Bronchial epithelial cell (primary cell): Measurements from ENCODE around the gene CROCC. TPM values are rescaled to one million over a fixed set of nuclear protein-coding genes. Genes with fewer than 3 reads are reported as not detected.
A peak's percentile ranks its signal among the peaks of the same experiment; 100 is the strongest.
"Not testable (repeated sequence)": the region's sequence is repeated elsewhere in the genome, so short reads cannot be mapped to it uniquely, and the experiment has no call there.

Source experiments
- DNase-seq: peaks from one replicate; pipeline ENCODE4 v3.0.0-alpha.2; 2010; ENCODE audit warnings: low read depth
- FAIRE-seq: peaks from 2 replicates; lab custom pipeline; 2011; peaks lifted over from hg19 to GRCh38; lab: Jason Lieb, UNC
- H3K27me3 ChIP-seq: 2 replicates; pipeline ENCODE4 v1.5.1; 2011; ENCODE audit warnings: low read length; ENCODE audit not compliant: control insufficient read depth, insufficient read depth
- H3K36me3 ChIP-seq: 2 replicates; pipeline ENCODE4 v1.5.1; 2011; ENCODE audit warnings: low read length; ENCODE audit not compliant: control insufficient read depth, insufficient read depth
- H3K4me3 ChIP-seq: 2 replicates; pipeline ENCODE4 v1.5.1; 2011; ENCODE audit warnings: mild to moderate bottlenecking, low read depth, low read length, control low read depth
- total RNA-seq: library from RNA; depleted of rRNA; stranded (reverse); fragments of >200 nt; gene quantifications from 2 replicates; pipeline ENCODE4 v1.2.1, GENCODE V29; 2014
- TF ChIP-seq, protein P1 (sequence below): IDR thresholded peaks from 2 replicates; pipeline ENCODE4 v1.5.1; 2011; ENCODE audit warnings: mild to moderate bottlenecking, moderate library complexity, low read length, control low read depth, inconsistent platforms; ENCODE audit not compliant: insufficient read depth, severe bottlenecking

CROCC gene
- total RNA-seq, 1 donor from 2014 or later: 20.3 TPM

DNA sequence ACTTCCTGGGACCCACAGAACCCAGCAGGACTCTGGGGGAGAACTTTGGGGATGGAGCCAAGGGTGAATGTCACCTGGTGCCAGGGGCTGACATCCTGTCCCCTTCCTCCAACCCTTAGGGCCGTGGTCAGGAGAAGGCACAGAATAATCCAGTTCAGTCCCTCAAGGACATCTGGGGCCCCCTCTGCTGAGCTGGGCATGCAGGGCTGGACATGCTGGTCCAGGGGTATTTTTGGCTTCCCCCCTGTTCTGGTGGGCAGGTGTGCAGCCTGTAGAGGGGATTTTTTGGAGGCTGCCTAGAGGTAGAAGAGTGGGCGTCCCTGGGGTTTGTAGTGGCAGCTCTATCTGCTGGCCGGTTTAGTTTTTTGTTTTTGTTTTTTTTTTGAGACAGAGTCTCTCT lies 3.4 kb upstream of the CROCC start:
- FAIRE-seq (no peak), DNase-seq (no peak)
- H3K36me3 ChIP-seq: no peaks in the 10 kb centered on the region
- no peak overlapping the region for H3K4me3 ChIP-seq
- no peaks in the 10 kb centered on the region for H3K27me3 ChIP-seq
- TF ChIP-seq, protein P1, sequence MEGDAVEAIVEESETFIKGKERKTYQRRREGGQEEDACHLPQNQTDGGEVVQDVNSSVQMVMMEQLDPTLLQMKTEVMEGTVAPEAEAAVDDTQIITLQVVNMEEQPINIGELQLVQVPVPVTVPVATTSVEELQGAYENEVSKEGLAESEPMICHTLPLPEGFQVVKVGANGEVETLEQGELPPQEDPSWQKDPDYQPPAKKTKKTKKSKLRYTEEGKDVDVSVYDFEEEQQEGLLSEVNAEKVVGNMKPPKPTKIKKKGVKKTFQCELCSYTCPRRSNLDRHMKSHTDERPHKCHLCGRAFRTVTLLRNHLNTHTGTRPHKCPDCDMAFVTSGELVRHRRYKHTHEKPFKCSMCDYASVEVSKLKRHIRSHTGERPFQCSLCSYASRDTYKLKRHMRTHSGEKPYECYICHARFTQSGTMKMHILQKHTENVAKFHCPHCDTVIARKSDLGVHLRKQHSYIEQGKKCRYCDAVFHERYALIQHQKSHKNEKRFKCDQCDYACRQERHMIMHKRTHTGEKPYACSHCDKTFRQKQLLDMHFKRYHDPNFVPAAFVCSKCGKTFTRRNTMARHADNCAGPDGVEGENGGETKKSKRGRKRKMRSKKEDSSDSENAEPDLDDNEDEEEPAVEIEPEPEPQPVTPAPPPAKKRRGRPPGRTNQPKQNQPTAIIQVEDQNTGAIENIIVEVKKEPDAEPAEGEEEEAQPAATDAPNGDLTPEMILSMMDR: no peak

DNA sequence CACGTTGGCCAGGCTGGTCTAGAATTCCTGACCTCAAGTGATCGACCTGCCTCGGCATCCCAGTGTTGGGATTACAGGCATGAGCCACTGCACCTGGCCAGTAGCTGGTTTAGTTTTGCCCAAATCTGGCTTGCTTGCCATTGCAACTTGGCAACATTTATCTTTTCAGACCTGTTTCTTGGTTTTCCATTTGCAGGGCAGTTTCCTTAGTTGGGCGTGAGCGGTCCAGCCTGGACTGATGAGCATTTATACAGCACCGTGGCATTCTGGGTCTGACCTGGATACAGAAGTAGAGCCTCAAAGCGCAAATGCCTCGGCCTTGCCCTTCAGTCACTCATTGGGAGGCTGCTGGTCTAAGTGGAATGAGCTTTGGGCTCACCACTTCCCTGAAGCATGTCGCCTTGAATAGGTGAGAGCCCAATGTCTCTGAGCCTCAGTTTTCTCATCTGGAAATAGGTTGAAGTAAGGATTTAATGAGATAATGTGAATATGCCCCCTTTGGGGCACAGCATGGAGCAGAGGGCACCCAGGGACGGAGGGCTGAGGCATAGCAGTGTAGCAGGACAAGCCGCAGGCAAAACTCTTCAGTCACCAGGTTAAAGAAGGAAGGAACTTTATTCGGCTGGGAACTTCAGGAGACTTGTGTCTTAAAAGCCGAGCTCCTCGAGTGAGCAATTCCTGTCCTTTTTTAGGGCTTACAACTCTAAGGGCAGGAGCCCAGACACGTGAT lies 2.6 kb upstream of the CROCC start:
- peak; percentile 98 for FAIRE-seq
- not testable (repeated sequence) for DNase-seq, H3K27me3 ChIP-seq, H3K4me3 ChIP-seq, H3K36me3 ChIP-seq

DNA sequence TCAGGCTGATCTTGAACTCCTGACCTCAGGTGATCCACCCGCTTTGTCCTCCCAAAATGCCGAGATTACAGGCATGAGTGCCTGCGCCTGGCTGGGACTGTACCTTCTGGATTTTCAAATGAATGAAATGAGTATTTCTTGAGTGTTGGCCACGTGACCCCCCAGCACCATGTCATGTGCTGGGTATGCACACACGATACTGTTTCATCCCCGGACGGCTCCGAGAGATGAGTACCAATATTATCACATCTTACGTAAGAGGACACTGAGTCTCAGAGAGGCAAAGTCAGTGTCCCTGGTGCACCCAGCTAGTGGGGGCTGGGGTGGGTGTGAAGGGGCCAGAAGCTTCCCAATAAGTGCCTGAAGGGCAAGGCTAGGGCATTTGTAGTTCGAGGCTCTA lies 780 bp upstream of the CROCC start:
- no peak for FAIRE-seq

DNA sequence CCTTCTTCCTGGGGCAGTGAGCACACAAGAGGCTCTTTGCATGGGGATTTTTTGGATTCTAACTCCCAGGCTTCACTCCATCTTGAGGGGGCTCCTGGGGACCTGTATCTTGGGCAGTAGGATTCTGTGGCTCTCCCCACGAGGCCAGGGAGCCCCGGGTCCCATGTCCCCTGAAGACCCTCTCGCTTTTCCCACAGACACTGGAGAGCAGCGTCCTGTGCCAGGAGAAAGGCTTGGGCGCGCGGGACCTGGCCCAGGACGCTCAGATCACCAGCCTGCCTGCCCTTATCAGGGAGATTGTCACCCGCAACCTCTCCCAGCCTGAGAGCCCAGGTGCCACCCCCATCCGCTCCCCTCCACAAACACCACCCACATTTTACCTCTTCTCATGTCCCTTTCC lies 735 bp downstream of the CROCC start:
- FAIRE-seq: peak; percentile 72
- Histone ChIP-seq H3K27me3 (no peaks in the 10 kb centered on the region), H3K4me3 (no peak overlapping the region), H3K36me3 (no peaks in the 10 kb centered on the region)
- no peak for DNase-seq
- TF ChIP-seq, protein P1: no peak

More for the DNA sequence above, 780 bp upstream of the CROCC start:
- TF ChIP-seq, protein P1: no peak
- DNase-seq: no peak
- Histone ChIP-seq H3K4me3 (no peak overlapping the region), H3K27me3 (no peaks in the 10 kb centered on the region), H3K36me3 (no peaks in the 10 kb centered on the region)

DNA sequence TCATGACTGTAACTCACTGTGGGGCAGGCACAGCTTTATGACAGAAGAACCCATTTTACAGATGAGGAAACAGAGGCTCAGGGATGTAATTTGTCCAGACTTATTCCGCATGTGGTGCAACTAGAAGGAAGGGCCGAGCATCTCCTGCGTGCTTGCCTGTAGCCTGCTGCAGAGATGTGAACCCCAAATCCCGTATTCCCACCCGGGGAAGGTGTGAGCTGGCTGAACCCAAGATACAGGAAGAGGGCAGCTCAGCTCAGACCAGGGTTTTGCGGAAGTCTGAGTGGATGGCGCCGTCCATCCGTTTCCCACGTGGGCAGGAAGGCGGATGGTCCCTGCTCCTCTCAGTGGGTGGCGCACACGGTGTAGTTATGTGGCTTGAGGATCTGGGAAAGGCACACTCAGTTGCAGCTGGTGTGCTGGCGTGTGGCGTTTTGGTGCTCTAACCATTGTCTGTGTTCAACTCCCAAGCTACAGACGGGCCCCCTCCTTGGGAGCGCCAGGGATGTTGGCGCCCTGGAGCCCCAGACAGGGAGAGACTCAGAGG lies 1.2 kb downstream of the CROCC start:
- DNase-seq (no peak), FAIRE-seq (peak; percentile 95)
- H3K36me3 ChIP-seq: no peaks in the 10 kb centered on the region
- TF ChIP-seq, protein P1: no peak
- no peak overlapping the region for H3K4me3 ChIP-seq
- no peaks in the 10 kb centered on the region for H3K27me3 ChIP-seq

DNA sequence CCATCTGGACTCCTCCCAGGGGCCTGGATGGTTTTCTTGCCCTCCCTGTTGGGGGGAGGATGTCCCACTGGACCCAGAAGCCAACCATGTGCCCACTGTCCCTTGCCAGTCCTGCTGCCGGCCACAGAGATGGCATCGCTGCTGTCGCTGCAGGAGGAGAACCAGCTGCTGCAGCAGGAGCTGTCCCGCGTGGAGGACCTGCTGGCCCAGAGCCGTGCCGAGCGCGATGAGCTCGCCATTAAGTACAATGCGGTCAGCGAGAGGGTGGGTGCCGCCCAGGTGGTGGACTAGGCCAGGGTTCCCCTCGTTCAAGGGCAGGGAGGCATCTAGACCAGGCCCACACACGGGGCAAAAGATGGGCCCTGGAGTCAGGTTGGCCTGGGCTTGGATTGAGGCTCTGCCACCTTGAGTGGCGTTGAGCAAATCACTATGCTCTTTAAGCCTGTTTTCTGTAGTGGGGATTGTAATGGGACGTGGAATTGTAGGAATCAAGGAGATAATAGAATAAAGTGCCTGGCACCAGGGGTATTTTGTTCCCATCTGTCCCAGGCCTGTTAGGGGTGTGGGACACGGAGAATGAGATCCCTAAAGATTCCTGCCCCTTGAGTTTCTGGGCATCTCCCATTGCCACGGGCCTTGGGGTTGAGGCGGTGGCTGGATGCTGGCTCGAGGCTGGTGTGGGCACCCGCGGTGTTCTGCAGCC lies 2.6 kb downstream of the CROCC start:
- H3K27me3 ChIP-seq: no peaks in the 10 kb centered on the region
- H3K36me3 ChIP-seq: no peaks in the 10 kb centered on the region
- DNase-seq (no peak), FAIRE-seq (no peak)
- H3K4me3 ChIP-seq: no peak overlapping the region
- TF ChIP-seq, protein P1: no peak
